Brain microvascular endothelial cell (primary cell): ENCODE data around the gene MAB21L1.

Source experiments
- DNase-seq: peaks from one replicate; pipeline ENCODE4 v3.0.0-alpha.2; 2020
- H3K27ac ChIP-seq: fragments of 250-450 bp; sonication (Bioruptor Pico); 2 replicates; pipeline ENCODE4 v1.5.1; 2020; ENCODE audit warnings: mild to moderate bottlenecking, moderate library complexity
- H3K27me3 ChIP-seq: fragments of 250-450 bp; sonication (Bioruptor Pico); replicated peaks from 2 replicates; pipeline ENCODE4 v1.5.1; 2020; ENCODE audit warnings: mild to moderate bottlenecking
- H3K36me3 ChIP-seq: fragments of 250-450 bp; sonication (Bioruptor Pico); replicated peaks from 2 replicates; pipeline ENCODE4 v1.5.1; 2020; ENCODE audit warnings: mild to moderate bottlenecking
- H3K4me3 ChIP-seq: 2 replicates; pipeline ENCODE4 v1.5.1; 2011; ENCODE audit warnings: low read depth, mild to moderate bottlenecking, control low read depth, low read length, moderate library complexity
- CTCF ChIP-seq: IDR thresholded peaks from 2 replicates; pipeline ENCODE4 v1.5.1; 2011; ENCODE audit warnings: low read depth, mild to moderate bottlenecking, moderate library complexity, low read length, control low read depth, inconsistent platforms; ENCODE audit errors: missing control alignments
- in situ Hi-C: cut with HindIII; loops from 2 replicates; pipeline ENCODE4 v1.10.0; 2017; ENCODE audit warnings: low sequenced_read_pairs, low pct_ligation_motif_present

The MAB21L1 gene

DNA sequence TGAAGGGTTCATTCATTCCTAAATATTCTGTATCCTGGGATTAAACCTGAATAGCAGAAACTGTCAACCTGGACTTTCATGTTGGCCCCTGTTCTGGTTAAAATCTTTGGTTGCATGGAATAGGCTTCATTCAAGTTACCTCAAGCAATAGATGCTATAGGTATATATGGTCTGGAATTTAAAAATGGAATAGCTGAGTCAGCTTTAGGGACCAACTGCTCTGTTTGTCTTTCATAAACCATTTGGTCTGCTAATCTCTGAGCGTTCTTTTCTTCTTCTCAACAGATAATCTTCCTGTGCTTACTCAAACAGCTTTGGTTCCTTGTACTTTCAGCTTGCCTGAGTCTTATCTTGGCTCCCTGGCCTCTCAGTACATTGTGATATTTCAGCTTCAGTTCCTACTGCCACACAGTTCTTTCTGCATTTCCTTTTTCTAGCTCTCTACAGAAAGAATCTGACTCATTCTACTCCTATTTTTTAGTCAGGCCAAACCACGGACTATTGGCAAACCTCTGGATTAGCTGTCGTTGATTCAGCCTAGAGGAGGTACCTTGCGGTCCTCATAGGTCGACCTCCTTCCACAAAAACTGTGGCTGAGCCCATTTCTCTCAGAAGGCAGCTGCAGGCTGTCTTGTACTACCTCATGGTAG lies 35.9 kb upstream of the MAB21L1 start:
- peak; percentile 89 for DNase-seq
- no peak for TF ChIP-seq CTCF
- H3K36me3 ChIP-seq: no peaks in the 10 kb centered on the region
- H3K4me3 ChIP-seq: no peak overlapping the region
- H3K27ac ChIP-seq: peak overlapping the region; percentile 19
- in situ Hi-C loops: no loop called here
- no peaks in the 10 kb centered on the region for H3K27me3 ChIP-seq

DNA sequence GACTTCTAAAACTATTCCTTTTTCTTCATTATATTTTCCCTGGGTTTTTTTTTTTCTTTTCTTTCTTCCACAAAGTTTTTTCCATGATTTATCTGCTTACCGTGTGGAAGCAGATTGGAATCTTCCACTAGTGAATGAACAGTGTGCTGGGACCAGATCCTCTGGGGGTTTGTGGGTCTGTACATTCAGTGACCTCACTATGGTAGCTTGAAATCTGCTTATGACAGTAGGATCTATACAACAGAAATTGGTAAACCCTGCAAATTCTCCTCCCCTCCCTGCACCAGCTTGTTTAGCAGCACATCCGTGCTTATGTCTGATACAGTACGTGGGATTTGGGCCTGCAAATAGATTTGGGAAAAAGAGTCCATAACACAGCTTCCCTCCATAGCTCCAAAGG lies 26.0 kb upstream of the MAB21L1 start:
- no peaks in the 10 kb centered on the region for H3K27me3 ChIP-seq
- in situ Hi-C loops: no loop called here
- no peak for TF ChIP-seq CTCF
- H3K27ac ChIP-seq: no peak overlapping the region
- no peak overlapping the region for H3K4me3 ChIP-seq
- H3K36me3 ChIP-seq: no peaks in the 10 kb centered on the region
- DNase-seq: no peak

- TF ChIP-seq CTCF: no peak
- Histone ChIP-seq H3K4me3 (no peak overlapping the region), H3K27ac (no peak overlapping the region), H3K27me3 (no peaks in the 10 kb centered on the region), H3K36me3 (no peaks in the 10 kb centered on the region)
- no peak for DNase-seq
- in situ Hi-C loops: no loop called here
Observed at GRCh38 chr13:35501661-35502235, 25.3 kb upstream of the MAB21L1 start.

DNA sequence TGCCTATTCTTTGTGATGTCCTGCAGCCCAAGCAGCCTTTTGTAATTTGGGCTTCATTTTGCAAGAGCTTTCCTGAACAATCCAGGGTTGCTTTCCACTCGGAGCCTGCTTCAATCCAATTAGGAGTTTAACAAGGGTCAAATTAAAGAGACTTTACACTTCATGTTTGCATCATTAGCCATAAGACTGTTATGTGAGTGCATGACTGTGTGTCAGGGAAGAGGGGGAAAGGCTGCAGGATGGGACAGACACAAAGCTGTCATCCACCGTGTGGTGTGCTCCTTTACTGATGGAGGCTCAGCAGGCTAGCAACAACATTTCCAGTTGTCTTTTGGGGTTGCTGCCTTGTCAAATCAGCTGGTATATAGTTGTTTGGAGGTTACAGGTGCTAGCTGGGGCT lies 23.7 kb upstream of the MAB21L1 start:
- no peak for TF ChIP-seq CTCF
- no peak for DNase-seq
- H3K4me3 ChIP-seq: no peak overlapping the region
- H3K27me3 ChIP-seq: no peaks in the 10 kb centered on the region
- H3K36me3 ChIP-seq: no peaks in the 10 kb centered on the region
- in situ Hi-C loops: no loop called here
- no peak overlapping the region for H3K27ac ChIP-seq

DNA sequence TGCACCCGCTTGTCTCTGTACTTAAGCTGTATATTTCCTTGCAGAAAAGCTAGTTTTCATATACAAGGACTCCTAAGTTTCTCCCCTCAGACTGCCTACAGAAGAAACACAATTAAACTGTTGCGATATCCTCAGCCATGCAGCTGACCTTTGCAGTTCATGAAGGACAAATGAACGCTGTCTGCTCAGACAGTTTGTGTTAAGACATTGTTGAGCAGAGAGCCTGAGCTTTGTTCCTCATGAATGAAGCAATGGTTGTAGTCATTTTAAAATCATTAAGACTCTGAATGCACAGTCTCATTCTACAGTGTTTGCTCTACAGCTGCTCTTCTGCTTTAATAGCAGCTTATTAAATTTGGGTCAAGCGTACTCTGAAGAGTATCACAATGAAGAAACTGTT lies 23.2 kb upstream of the MAB21L1 start:
- Histone ChIP-seq H3K4me3 (no peak overlapping the region), H3K27ac (no peak overlapping the region), H3K36me3 (no peaks in the 10 kb centered on the region), H3K27me3 (no peaks in the 10 kb centered on the region)
- in situ Hi-C loops: no loop called here
- TF ChIP-seq CTCF: no peak
- DNase-seq: no peak

DNA sequence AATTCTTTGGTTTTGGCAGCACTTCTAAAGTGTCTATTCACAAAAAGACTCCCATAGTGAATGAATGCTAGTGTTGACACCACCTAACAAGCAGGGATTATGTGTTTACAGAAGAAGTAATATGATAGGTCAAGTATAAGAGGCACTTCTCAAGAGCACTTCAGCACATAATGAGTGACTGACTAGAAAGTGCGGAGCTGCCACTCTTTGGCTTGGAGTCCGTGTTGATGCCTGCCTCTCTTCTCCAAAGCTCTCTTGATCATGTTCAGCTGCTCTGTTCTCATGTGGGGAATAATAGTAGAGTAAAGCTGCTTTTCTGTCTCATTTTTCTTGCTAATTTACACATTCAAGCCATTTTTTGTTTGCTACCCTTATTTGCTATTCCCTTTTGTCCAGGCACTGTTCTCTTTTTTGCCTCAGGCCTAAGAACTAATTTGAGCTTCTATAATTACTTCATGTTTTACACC lies 22.7 kb upstream of the MAB21L1 start:
- H3K36me3 ChIP-seq: no peaks in the 10 kb centered on the region
- DNase-seq: no peak
- in situ Hi-C loops: no loop called here
- H3K27me3 ChIP-seq: no peaks in the 10 kb centered on the region
- no peak for TF ChIP-seq CTCF
- H3K27ac ChIP-seq: no peak overlapping the region
- H3K4me3 ChIP-seq: no peak overlapping the region
